Measurements from ENCODE around the gene USP3. TPM values are rescaled to one million over a fixed set of nuclear protein-coding genes. Genes with fewer than 3 reads are reported as not detected.

Gene USP3
- total RNA-seq, 1 donor from 2014 or later: 83.2 TPM

DNA sequence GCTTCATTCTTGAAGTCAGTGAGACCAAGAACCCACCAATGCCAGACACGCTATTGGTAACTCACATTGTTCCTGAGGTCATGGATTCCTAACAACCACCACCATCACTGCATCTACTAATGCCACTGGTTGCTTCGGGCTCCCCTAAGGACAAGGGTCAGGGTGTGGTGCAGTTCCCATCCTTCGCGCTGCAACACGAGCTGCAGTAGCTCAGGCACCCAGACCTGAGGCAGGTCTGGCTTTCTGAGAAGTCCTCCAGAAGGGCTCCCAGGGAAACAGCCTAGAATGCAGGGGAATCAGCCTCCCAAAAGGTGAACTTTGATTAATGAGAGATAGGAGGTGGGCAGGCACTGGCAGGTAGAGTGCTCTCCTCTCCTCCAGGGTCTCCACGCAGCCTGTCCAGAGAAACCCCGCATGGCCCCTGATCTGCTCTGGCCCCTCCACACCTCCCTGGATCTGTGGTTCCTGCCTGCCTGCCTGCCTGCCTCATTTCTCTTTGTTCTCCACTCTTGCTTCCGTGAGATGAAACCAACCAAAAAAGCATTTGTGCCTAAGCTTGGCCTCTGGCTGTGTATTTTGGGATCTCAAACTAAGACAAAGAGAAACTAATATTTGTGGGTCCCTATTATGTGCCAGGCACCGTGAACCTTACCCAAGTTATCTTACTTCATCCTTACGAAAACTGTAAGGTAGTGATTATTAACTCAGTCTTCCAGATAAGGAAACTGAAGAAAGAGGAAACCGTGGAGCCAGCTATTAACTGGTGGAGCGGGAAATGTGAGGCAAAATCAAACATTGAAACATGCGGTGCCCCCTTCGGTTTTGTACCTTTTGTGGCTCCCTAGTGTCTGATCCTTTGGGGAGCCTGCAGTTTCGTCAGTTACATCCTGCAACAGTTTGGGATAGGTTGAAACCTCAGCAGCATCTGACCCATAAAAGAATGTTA, 43.9 kb upstream of the USP3 start:
- Histone ChIP-seq H3K36me3 (ENCODE audit: control insufficient read depth, insufficient read depth, low read length) (no peaks in the 10 kb centered on the region), H3K27me3 (ENCODE audit: control insufficient read depth, insufficient read depth, low read length) (peaks cover 2% of the 10 kb centered on the region), H3K4me3 (ENCODE audit: low read depth, low read length) (no peak overlapping the region)
- no peak for FAIRE-seq
- TF ChIP-seq, protein P1, sequence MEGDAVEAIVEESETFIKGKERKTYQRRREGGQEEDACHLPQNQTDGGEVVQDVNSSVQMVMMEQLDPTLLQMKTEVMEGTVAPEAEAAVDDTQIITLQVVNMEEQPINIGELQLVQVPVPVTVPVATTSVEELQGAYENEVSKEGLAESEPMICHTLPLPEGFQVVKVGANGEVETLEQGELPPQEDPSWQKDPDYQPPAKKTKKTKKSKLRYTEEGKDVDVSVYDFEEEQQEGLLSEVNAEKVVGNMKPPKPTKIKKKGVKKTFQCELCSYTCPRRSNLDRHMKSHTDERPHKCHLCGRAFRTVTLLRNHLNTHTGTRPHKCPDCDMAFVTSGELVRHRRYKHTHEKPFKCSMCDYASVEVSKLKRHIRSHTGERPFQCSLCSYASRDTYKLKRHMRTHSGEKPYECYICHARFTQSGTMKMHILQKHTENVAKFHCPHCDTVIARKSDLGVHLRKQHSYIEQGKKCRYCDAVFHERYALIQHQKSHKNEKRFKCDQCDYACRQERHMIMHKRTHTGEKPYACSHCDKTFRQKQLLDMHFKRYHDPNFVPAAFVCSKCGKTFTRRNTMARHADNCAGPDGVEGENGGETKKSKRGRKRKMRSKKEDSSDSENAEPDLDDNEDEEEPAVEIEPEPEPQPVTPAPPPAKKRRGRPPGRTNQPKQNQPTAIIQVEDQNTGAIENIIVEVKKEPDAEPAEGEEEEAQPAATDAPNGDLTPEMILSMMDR (IDR thresholded peaks at IDR 0.05; ENCODE audit: insufficient read depth, low read length, severe bottlenecking): no peak
- DNase-seq (ENCODE audit: low read depth): no peak

DNA sequence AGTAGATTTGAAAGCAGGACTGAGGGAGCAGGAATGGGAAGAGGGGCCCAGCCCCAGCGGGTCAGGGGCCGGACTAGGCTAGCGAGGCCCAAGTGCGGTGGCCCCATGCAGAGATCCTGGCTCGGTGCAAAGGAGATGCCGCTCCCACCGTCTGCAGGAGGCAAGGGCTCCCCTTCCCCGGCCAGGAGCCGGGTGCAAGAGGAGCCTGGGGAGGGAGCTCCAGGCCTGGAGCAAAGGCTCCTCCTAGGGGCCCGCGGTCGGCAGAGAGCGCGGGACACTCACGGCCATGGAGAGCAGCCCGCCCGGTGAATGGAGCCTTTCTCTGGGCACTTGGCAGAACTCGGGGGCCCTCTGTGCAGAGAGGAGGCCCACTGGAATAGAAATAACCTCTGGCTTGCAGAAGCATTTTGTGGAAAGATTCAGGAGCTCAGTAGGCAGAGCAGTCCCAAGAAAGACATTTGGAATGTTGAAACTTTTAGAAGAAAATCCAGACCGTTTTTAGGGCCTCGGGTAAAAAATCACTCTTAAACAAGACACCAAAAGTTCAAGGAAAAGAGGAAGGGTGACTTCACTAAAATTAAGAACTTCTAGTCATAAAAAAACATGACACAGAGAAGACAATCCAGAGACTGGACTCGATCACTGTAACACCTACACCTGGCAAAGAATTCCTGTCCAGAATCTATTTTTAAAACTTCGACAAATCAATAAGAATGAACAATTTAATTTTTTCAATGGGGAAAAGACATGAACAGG, 43.0 kb upstream of the USP3 start:
- Histone ChIP-seq H3K27me3 (ENCODE audit: control insufficient read depth, insufficient read depth, low read length) (no peaks in the 10 kb centered on the region), H3K36me3 (ENCODE audit: control insufficient read depth, insufficient read depth, low read length) (no peaks in the 10 kb centered on the region), H3K4me3 (ENCODE audit: low read depth, low read length) (no peak overlapping the region)
- DNase-seq (ENCODE audit: low read depth) (no peak), FAIRE-seq (no peak)
- TF ChIP-seq, protein P1 (IDR thresholded peaks at IDR 0.05; ENCODE audit: insufficient read depth, low read length, severe bottlenecking): no peak

DNA sequence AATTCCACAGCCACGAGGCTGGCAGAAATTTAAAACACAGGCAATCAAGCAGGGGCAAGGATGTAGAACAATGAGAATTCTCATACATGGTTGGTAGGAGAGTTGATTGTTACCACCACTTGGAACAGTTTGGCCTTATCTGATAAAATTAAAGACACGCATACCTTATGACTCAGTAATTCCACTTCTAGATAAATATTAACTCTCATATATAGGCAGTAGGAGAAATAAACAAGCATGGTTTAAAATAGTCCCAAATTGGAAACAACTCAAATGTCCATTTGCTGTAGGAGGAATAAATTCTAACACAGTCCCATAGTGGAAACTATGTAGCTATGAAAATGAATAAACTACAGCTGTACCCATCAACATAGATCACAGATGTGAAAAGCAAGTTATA, 42.3 kb upstream of the USP3 start:
- Histone ChIP-seq H3K4me3 (ENCODE audit: low read depth, low read length) (no peak overlapping the region), H3K27me3 (ENCODE audit: control insufficient read depth, insufficient read depth, low read length) (no peaks in the 10 kb centered on the region), H3K36me3 (ENCODE audit: control insufficient read depth, insufficient read depth, low read length) (no peaks in the 10 kb centered on the region)
- TF ChIP-seq, protein P1 (IDR thresholded peaks at IDR 0.05; ENCODE audit: insufficient read depth, low read length, severe bottlenecking): no peak
- DNase-seq (ENCODE audit: low read depth) (no peak), FAIRE-seq (no peak)

DNA sequence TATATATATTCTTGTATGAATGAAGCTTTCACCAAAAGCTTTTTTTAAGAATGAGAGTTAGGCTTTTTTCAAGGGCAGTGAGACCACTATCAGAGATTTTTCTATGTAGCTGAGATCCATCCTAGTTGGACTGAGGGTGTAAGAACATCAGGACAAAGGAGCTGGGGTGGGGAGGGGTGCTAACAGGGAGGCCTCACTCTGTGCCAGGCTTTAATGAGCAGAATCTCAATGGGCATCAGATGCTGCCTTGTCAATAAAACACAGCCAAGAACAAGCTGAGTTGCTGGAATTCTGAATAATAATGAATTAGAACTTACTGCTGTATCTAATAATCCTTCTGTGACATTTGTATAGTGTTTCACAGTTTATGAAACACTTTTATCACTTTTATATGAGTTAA, 41.4 kb upstream of the USP3 start:
- no peak for FAIRE-seq
- TF ChIP-seq, protein P1 (IDR thresholded peaks at IDR 0.05; ENCODE audit: insufficient read depth, low read length, severe bottlenecking): no peak
- Histone ChIP-seq H3K27me3 (ENCODE audit: control insufficient read depth, insufficient read depth, low read length) (no peaks in the 10 kb centered on the region), H3K4me3 (ENCODE audit: low read depth, low read length) (no peak overlapping the region), H3K36me3 (ENCODE audit: control insufficient read depth, insufficient read depth, low read length) (no peaks in the 10 kb centered on the region)
- no peak for DNase-seq (ENCODE audit: low read depth)

DNA sequence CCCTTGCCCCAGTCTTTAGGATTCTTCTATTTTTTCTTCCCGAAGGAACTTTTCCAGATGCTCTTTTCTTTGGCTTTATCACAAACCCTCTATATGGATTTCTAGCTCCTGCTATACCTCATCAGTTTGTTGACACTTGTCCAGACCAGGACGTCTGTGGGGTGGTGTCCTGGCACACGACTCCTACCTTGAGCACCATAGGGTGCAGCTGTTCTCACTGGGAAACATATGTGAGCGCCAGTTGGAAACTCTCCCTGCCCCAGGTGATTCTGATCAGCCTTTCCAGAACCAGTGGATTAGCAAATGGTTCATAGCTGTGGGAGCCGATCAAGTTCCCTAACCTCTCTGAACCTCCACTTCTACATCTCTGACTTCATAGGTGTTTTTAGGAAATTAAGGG, 40.6 kb upstream of the USP3 start:
- no peak overlapping the region for H3K4me3 ChIP-seq (ENCODE audit: low read depth, low read length)
- no peaks in the 10 kb centered on the region for H3K36me3 ChIP-seq (ENCODE audit: control insufficient read depth, insufficient read depth, low read length)
- FAIRE-seq (no peak), DNase-seq (ENCODE audit: low read depth) (no peak)
- H3K27me3 ChIP-seq (ENCODE audit: control insufficient read depth, insufficient read depth, low read length): no peaks in the 10 kb centered on the region
- TF ChIP-seq, protein P1 (IDR thresholded peaks at IDR 0.05; ENCODE audit: insufficient read depth, low read length, severe bottlenecking): no peak

Measured in bronchial epithelial cell (primary cell).